ENCODE measurements around the gene MAP4K4. TPM values are rescaled to one million over a fixed set of nuclear protein-coding genes. Genes with fewer than 3 reads are reported as not detected.
"Not testable (repeated sequence)": the region's sequence is repeated elsewhere in the genome, so short reads cannot be mapped to it uniquely, and the experiment has no call there.

The MAP4K4 gene
- total and polyA plus RNA-seq, 8 donors = 80.2 to 143 (median 129) TPM

- intact Hi-C loops (cut with DNase I) = loop anchor here in 1 of 2 donors (10.0 kb wide), 1 partner anchor 53 kb away; no protein-coding TSS in a partner anchor
- no peaks in the 10 kb centered on the region for H3K36me3 ChIP-seq
- no peaks in the 10 kb centered on the region for H3K9me3 ChIP-seq
- H3K4me3 ChIP-seq = no peak overlapping the region
- no peak for TF ChIP-seq CTCF (IDR thresholded peaks at IDR 0.05)
- no peak for DNase-seq
- no peak overlapping the region for H3K27ac ChIP-seq
- peaks cover 8 to 71% of the 10 kb centered on the region in 2 donors for H3K4me1 ChIP-seq
- H3K27me3 ChIP-seq = no peaks in the 10 kb centered on the region
- no peak for ATAC-seq
These were observed 74.4 kb downstream of the MAP4K4 start for GRCh38 chr2:101771910-101772321.

- no peak for ATAC-seq
- Histone ChIP-seq H3K9me3 (no peaks in the 10 kb centered on the region), H3K4me3 (no peak overlapping the region), H3K27me3 (no peaks in the 10 kb centered on the region), H3K4me1 (peaks cover 0 to 66% of the 10 kb centered on the region in 2 donors), H3K36me3 (no peaks in the 10 kb centered on the region), H3K27ac (no peak overlapping the region)
- DNase-seq = no peak
- no peak for TF ChIP-seq CTCF (IDR thresholded peaks at IDR 0.05)
- intact Hi-C loops (cut with DNase I) = loop anchor here in 1 of 2 donors (10.0 kb wide), 1 partner anchor 52 kb away; no protein-coding TSS in a partner anchor
These were observed 75.6 kb downstream of the MAP4K4 start for GRCh38 chr2:101773137-101773536.

GRCh38 chr2:101773961-101774360 is 76.5 kb downstream of the MAP4K4 start:
- H3K4me1 ChIP-seq = peaks cover 0 to 63% of the 10 kb centered on the region in 2 donors
- not testable (repeated sequence) for H3K27ac ChIP-seq, H3K36me3 ChIP-seq, H3K27me3 ChIP-seq, H3K9me3 ChIP-seq, H3K4me3 ChIP-seq, ATAC-seq, DNase-seq
- intact Hi-C loops (cut with DNase I) = loop anchor here in 1 of 2 donors (10.0 kb wide), 1 partner anchor 51 kb away; no protein-coding TSS in a partner anchor

GRCh38 chr2:101775092-101775491 is 77.6 kb downstream of the MAP4K4 start:
- ATAC-seq = no peak
- H3K4me1 ChIP-seq = peaks cover 0 to 66% of the 10 kb centered on the region in 2 donors
- no peaks in the 10 kb centered on the region for H3K9me3 ChIP-seq
- H3K36me3 ChIP-seq = no peaks in the 10 kb centered on the region
- H3K27me3 ChIP-seq = no peaks in the 10 kb centered on the region
- intact Hi-C loops (cut with DNase I) = loop anchor here in 1 of 2 donors (10.0 kb wide), 1 partner anchor 50 kb away; no protein-coding TSS in a partner anchor
- no peak for DNase-seq
- no peak overlapping the region for H3K4me3 ChIP-seq
- no peak for TF ChIP-seq CTCF (IDR thresholded peaks at IDR 0.05)
- no peak overlapping the region for H3K27ac ChIP-seq

GRCh38 chr2:101775636-101776035 is 78.1 kb downstream of the MAP4K4 start:
- Histone ChIP-seq H3K36me3 (no peaks in the 10 kb centered on the region), H3K4me3 (no peak overlapping the region), H3K27ac (no peak overlapping the region), H3K4me1 (peaks cover 0 to 70% of the 10 kb centered on the region in 2 donors), H3K27me3 (no peaks in the 10 kb centered on the region), H3K9me3 (no peaks in the 10 kb centered on the region)
- ATAC-seq (no peak), DNase-seq (no peak)
- TF ChIP-seq CTCF (IDR thresholded peaks at IDR 0.05) = no peak
- intact Hi-C loops (cut with DNase I) = loop anchor here in 1 of 2 donors (10.0 kb wide), 1 partner anchor 49 kb away; no protein-coding TSS in a partner anchor

Data from left lung (tissue), 10 donors.